HG03342 (cell line): Measurements from ENCODE around the gene ADK.

Experiments
- ATAC-seq: cut with Tn5 transposase; IDR thresholded peaks from one replicate; pipeline ENCODE4 v1.9.1; 2021; ENCODE audit warnings: mild to moderate bottlenecking, moderate library complexity; ENCODE audit not compliant: unreplicated experiment

ADK gene

DNA sequence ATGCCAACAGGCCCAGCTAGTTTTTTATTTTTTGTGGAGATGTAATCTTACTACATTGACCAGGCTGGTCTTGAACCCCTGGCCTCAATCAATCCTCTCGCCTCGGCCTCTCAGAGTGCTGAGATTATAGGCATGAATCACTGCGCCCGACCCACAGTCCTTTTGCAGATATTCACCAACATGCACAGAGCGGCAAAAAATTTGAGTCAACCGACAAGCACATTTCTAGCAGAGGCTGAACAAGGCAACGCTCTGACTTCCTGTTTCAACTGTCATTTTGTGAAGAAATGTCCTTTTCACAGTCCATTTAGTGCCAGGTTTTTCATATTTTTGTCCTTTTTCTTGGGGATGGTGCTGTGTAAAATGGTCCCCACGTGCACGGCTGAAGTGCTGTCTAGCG lies 604.3 kb downstream of the ADK start:
- no peak for ATAC-seq
